Right cardiac atrium (tissue), 5 donors: ENCODE measurements around the gene DNAL1. TPM values are rescaled to one million over a fixed set of nuclear protein-coding genes. Genes with fewer than 3 reads are reported as not detected.

Experiments
- ATAC-seq, 2 donors: fragments of 200-7000 bp; cut with Tn5 transposase; one replicate each; pipeline versions ENCODE4 v1.8.0 to v1.9.1; 2020; ENCODE audit warnings: moderate library complexity in 2 of 2, mild to moderate bottlenecking in 1 of 2
- DNase-seq, 3 donors: peaks; one replicate each; pipeline ENCODE4 v3.0.0-alpha.2; 2020
- H3K27ac ChIP-seq: one replicate; pipeline ENCODE4 v1.5.1; 2013; ENCODE audit warnings: mild to moderate bottlenecking, low read length, control low read depth, moderate library complexity
- H3K27me3 ChIP-seq: one replicate; pipeline ENCODE4 v1.6.1; 2013; ENCODE audit not compliant: control insufficient read depth, insufficient read depth
- H3K4me1 ChIP-seq: one replicate; pipeline ENCODE4 v1.6.1; 2013; ENCODE audit warnings: low read length; ENCODE audit not compliant: control insufficient read depth, insufficient read depth
- H3K4me3 ChIP-seq: one replicate; pipeline ENCODE4 v1.5.1; 2013; ENCODE audit warnings: low read length, control low read depth
- H3K9me3 ChIP-seq: one replicate; pipeline ENCODE4 v1.6.1; 2013; ENCODE audit warnings: low read length; ENCODE audit not compliant: control insufficient read depth
- WGBS: extraction: QIAGEN DNeasy Blood & Tissue Kit; methylation state at CpG from one replicate; pipeline ENCODE4 v1.1.7; 2013; 5-methylcytosine and 5-hydroxymethylcytosine counted together
- intact Hi-C, 4 donors: fragments of 100-400 bp; cut with DNase I; formaldehyde crosslinking; loops; one replicate each; pipeline versions ENCODE4 v1.11.0 to v1.14.0; 2022 to 2023
- polyA plus RNA-seq: library from polyadenylated mRNA; stranded (reverse); fragments of 200-250 nt; gene quantifications from one replicate; pipeline ENCODE4 v1.2.3, GENCODE V29; 2013
- total RNA-seq, 4 donors: library from RNA; stranded (reverse); fragmentation: NEBNext Ultra II Directional; extraction: Animal tissue kit (Norgen Biotek cat#: 25700); gene quantifications; one replicate each; pipeline ENCODE4 v1.2.1, GENCODE V29; 2021
- donor health status: healthy with polysubstance abuse.
- donor health status: DM: no; HTN: yes; CAD: no.
- donor health status: DM: no; HTN: no; CAD: no.
- donor health status: DM: no; HTN: yes; CAD: no; lungs with severe emphysema.
- donor health status: DM: yes; HTN: yes; CAD: no.

DNAL1 gene
- total and polyA plus RNA-seq, 5 donors = 5.3 to 19.9 (median 17.1) TPM

DNA sequence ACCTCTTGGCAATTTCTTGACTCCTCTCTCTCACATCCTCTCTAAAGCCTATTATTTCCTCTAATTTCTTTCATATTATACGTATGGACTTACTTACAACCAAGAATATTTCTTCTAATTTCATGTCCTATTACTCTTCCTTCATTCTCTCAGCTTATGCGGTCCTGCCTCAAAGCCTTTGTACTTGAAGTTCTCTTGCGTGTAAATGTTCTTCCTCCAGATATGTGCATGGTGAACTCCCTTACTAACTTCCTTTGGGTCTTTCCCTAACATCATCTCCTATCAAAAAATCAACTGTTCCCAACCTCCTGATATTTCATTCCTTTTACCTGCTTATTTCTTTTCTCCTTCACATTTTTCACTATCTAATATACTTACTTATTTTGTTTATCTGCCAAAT is 23.1 kb downstream of the DNAL1 start:
- H3K9me3 ChIP-seq = no peaks in the 10 kb centered on the region
- no peak overlapping the region for H3K27ac ChIP-seq
- H3K4me1 ChIP-seq = peaks cover 1% of the 10 kb centered on the region
- H3K4me3 ChIP-seq = no peak overlapping the region
- DNase-seq (no peak), ATAC-seq (no peak)
- H3K27me3 ChIP-seq = no peaks in the 10 kb centered on the region
- WGBS = 82% methylated on average over 3 of the region's 3 CpGs
- intact Hi-C loops = no loop called here

- Histone ChIP-seq H3K9me3 (no peaks in the 10 kb centered on the region), H3K4me1 (no peaks in the 10 kb centered on the region), H3K4me3 (no peak overlapping the region), H3K27ac (no peak overlapping the region), H3K27me3 (no peaks in the 10 kb centered on the region)
- WGBS = 97% methylated on average over 3 of the region's 3 CpGs
- DNase-seq (no peak), ATAC-seq (no peak)
- intact Hi-C loops = no loop called here
Observed at GRCh38 chr14:73674986-73675385, 30.2 kb downstream of the DNAL1 start.

- H3K27ac ChIP-seq = no peak overlapping the region
- ATAC-seq (no peak), DNase-seq (no peak)
- no peaks in the 10 kb centered on the region for H3K9me3 ChIP-seq
- H3K4me1 ChIP-seq = no peaks in the 10 kb centered on the region
- intact Hi-C loops = no loop called here
- H3K27me3 ChIP-seq = no peaks in the 10 kb centered on the region
- WGBS = 97% methylated on average over 4 of the region's 4 CpGs
- H3K4me3 ChIP-seq = no peak overlapping the region
Observed at GRCh38 chr14:73678698-73679097, 33.9 kb downstream of the DNAL1 start.

DNA sequence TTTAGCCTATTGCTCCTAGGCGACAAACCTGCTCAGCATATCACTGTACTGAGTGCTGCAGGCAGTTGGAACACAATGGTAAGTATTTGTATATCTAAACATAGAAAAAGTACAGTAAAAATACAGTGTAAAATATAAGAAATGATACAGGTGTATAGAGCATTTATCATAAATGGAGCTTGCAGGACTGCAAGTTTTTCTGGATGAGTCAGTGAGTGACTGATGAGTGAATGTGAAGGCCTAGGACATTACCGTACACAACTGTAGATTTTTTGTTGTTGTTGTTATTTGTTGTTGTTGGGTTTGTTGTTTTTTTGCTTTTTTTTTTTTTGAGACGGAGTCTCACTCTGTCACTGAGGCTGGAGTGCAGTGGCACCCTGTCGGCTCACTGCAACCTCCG is 36.0 kb downstream of the DNAL1 start:
- no peaks in the 10 kb centered on the region for H3K27me3 ChIP-seq
- DNase-seq (no peak), ATAC-seq (no peak)
- no peaks in the 10 kb centered on the region for H3K9me3 ChIP-seq
- no peak overlapping the region for H3K27ac ChIP-seq
- no peaks in the 10 kb centered on the region for H3K4me1 ChIP-seq
- no peak overlapping the region for H3K4me3 ChIP-seq
- intact Hi-C loops = no loop called here
- 97% methylated on average over 5 of the region's 5 CpGs for WGBS

DNA sequence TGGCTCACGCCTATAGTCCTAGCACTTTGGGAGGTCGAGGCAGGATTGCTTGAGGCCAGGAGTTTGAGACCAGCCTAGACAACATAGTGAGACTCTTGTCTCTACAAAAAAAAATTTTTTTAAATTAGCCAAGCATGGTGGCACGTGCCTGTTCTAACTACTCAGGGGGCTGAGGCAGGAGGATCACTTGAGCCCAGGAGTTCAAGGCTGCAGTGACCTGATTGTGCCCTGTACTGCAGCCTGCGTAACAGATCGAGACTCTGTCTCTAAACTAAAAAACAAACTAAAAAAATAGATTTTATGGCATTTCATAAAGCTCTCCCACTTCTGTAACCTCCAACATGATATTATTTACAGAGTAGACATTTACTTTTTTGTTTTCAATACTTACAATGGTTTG is 39.8 kb downstream of the DNAL1 start:
- H3K27ac ChIP-seq = no peak overlapping the region
- H3K4me1 ChIP-seq = no peaks in the 10 kb centered on the region
- no peak overlapping the region for H3K4me3 ChIP-seq
- ATAC-seq (no peak), DNase-seq (no peak)
- H3K9me3 ChIP-seq = no peaks in the 10 kb centered on the region
- no peaks in the 10 kb centered on the region for H3K27me3 ChIP-seq
- 92% methylated on average over 5 of the region's 5 CpGs for WGBS
- intact Hi-C loops = no loop called here

GRCh38 chr14:73685328-73685727 is 40.5 kb downstream of the DNAL1 start:
- no peaks in the 10 kb centered on the region for H3K9me3 ChIP-seq
- WGBS = 96% methylated on average over 9 of the region's 9 CpGs
- H3K27me3 ChIP-seq = no peaks in the 10 kb centered on the region
- no peak for DNase-seq
- ATAC-seq = no peak
- no peaks in the 10 kb centered on the region for H3K4me1 ChIP-seq
- intact Hi-C loops = no loop called here
- no peak overlapping the region for H3K4me3 ChIP-seq
- H3K27ac ChIP-seq = no peak overlapping the region

GRCh38 chr14:73686901-73687300 is 42.1 kb downstream of the DNAL1 start:
- H3K27ac ChIP-seq = no peak overlapping the region
- no peaks in the 10 kb centered on the region for H3K9me3 ChIP-seq
- H3K4me3 ChIP-seq = no peak overlapping the region
- WGBS = 80% methylated on average over 3 of the region's 3 CpGs
- H3K27me3 ChIP-seq = no peaks in the 10 kb centered on the region
- ATAC-seq (no peak), DNase-seq (no peak)
- intact Hi-C loops = no loop called here
- no peaks in the 10 kb centered on the region for H3K4me1 ChIP-seq

- ATAC-seq (no peak), DNase-seq (no peak)
- Histone ChIP-seq H3K27me3 (no peaks in the 10 kb centered on the region), H3K9me3 (no peaks in the 10 kb centered on the region), H3K4me1 (no peaks in the 10 kb centered on the region), H3K27ac (no peak overlapping the region), H3K4me3 (no peak overlapping the region)
- WGBS = 97% methylated on average over 2 of the region's 2 CpGs
- intact Hi-C loops = no loop called here
Observed at GRCh38 chr14:73694083-73694482, 49.3 kb downstream of the DNAL1 start.

DNA sequence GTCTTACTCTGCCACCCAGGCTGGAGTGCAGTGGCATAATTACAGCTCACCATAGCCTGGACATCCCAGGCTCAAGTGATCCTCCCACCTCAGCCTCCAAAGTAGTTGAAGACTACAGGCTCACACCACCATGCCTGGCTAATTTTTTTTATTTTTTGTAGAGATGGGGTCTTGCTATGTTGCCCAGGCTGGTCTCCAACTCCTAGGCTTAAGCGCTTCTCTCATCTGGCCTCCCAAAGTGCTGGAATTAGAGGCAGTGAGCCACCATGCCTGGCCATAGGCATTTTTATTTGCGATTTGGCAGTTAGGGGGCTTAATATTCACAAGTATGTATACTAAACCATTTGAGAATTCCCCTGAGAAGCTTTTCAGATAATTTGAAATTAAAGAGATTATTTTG is 50.3 kb downstream of the DNAL1 start:
- H3K9me3 ChIP-seq = no peaks in the 10 kb centered on the region
- H3K4me3 ChIP-seq = no peak overlapping the region
- intact Hi-C loops = no loop called here
- WGBS = over 99% methylated on average over 2 of the region's 2 CpGs
- ATAC-seq (no peak), DNase-seq (no peak)
- H3K27me3 ChIP-seq = no peaks in the 10 kb centered on the region
- H3K27ac ChIP-seq = no peak overlapping the region
- no peaks in the 10 kb centered on the region for H3K4me1 ChIP-seq

GRCh38 chr14:73695997-73696396 is 51.2 kb downstream of the DNAL1 start:
- no peak overlapping the region for H3K27ac ChIP-seq
- intact Hi-C loops = no loop called here
- H3K4me3 ChIP-seq = no peak overlapping the region
- H3K9me3 ChIP-seq = no peaks in the 10 kb centered on the region
- no peak for ATAC-seq
- H3K27me3 ChIP-seq = no peaks in the 10 kb centered on the region
- no peaks in the 10 kb centered on the region for H3K4me1 ChIP-seq
- DNase-seq = no peak
- 92% methylated on average over 2 of the region's 2 CpGs for WGBS

GRCh38 chr14:73696466-73697400 is 51.9 kb downstream of the DNAL1 start:
- Histone ChIP-seq H3K4me1 (no peaks in the 10 kb centered on the region), H3K27ac (no peak overlapping the region), H3K4me3 (no peak overlapping the region), H3K27me3 (no peaks in the 10 kb centered on the region), H3K9me3 (no peaks in the 10 kb centered on the region)
- WGBS = 94% methylated on average over 2 of the region's 2 CpGs
- ATAC-seq (peak in 1 of 2 donors; percentile 47), DNase-seq (peak in 1 of 3 donors; percentile 22)
- intact Hi-C loops = no loop called here
